NT2/D1 (cell line): Measurements from ENCODE around the gene USH1C.

ENCODE experiments used
- DNase-seq: peaks from one replicate; pipeline ENCODE4 v3.0.0-alpha.2; 2011; ENCODE audit warnings: low read depth, low spot score
- H3K27me3 ChIP-seq: 2 replicates; pipeline ENCODE4 v1.6.0; 2011; ENCODE audit warnings: mild to moderate bottlenecking; ENCODE audit not compliant: insufficient read length, insufficient read depth
- H3K36me3 ChIP-seq: 2 replicates; pipeline ENCODE4 v1.6.1; 2011; ENCODE audit warnings: mild to moderate bottlenecking, low read length, mixed read lengths; ENCODE audit not compliant: insufficient read depth, insufficient read length
- H3K4me1 ChIP-seq: 2 replicates; pipeline ENCODE4 v1.5.1; 2011; ENCODE audit not compliant: insufficient read depth, insufficient read length
- H3K4me3 ChIP-seq: 2 replicates; pipeline ENCODE4 v1.5.1; 2011; ENCODE audit warnings: low read depth; ENCODE audit not compliant: insufficient read length
- H3K9ac ChIP-seq: 2 replicates; pipeline ENCODE4 v1.6.0; 2011; ENCODE audit warnings: low read depth; ENCODE audit not compliant: insufficient read length
- H3K9me3 ChIP-seq: 2 replicates; pipeline ENCODE4 v1.5.1; 2011; ENCODE audit warnings: mild to moderate bottlenecking, low read length; ENCODE audit not compliant: insufficient read depth
- SUZ12 ChIP-seq: IDR thresholded peaks from 2 replicates; pipeline ENCODE4 v1.6.1; 2011; ENCODE audit not compliant: insufficient read length, insufficient read depth; ENCODE audit errors: extremely low read depth
- YY1 ChIP-seq: IDR thresholded peaks from 2 replicates; pipeline ENCODE4 v1.6.1; 2011; ENCODE audit not compliant: insufficient read length, insufficient read depth
- ZNF274 ChIP-seq: IDR thresholded peaks from 2 replicates; pipeline ENCODE4 v1.6.1; 2011; ENCODE audit warnings: mild to moderate bottlenecking, low read depth, low read length

Gene USH1C

GRCh38 chr11:17544181-17544622 lies at the start of gene USH1C:
USH1C (minus strand) TSS chr11:17544416; CDS start chr11:17544307, 109 bp downstream.
- DNase-seq = no peak
- TF ChIP-seq YY1 (no peak), SUZ12 (no peak), ZNF274 (no peak)
- H3K36me3 ChIP-seq = no peaks in the 10 kb centered on the region
- peaks cover 20% of the 10 kb centered on the region for H3K4me1 ChIP-seq
- peak within 1 kb of the TSS; percentile 58 for H3K4me3 ChIP-seq
- H3K9me3 ChIP-seq = no peaks in the 10 kb centered on the region
- H3K27me3 ChIP-seq = peaks cover 18% of the 10 kb centered on the region
- H3K9ac ChIP-seq = peak within 1 kb of the TSS; percentile 76

GRCh38 chr11:17593466-17594245 lies 49.4 kb upstream of the USH1C start:
- Histone ChIP-seq H3K27me3 (peaks cover 27% of the 10 kb centered on the region), H3K9me3 (peaks cover 15% of the 10 kb centered on the region; the same call in 1 of the 2 replicates), H3K9ac (no peak overlapping the region), H3K4me1 (no peaks in the 10 kb centered on the region), H3K4me3 (no peak overlapping the region), H3K36me3 (no peaks in the 10 kb centered on the region)
- no peak for DNase-seq
- TF ChIP-seq ZNF274 = no peak

GRCh38 chr11:17591293-17591692 lies 47.1 kb upstream of the USH1C start:
- no peak for DNase-seq
- Histone ChIP-seq H3K4me3 (no peak overlapping the region), H3K36me3 (no peaks in the 10 kb centered on the region), H3K4me1 (no peaks in the 10 kb centered on the region), H3K9me3 (peaks cover 15% of the 10 kb centered on the region; the same call in 1 of the 2 replicates), H3K27me3 (peaks cover 24% of the 10 kb centered on the region), H3K9ac (no peak overlapping the region)
- TF ChIP-seq ZNF274 (no peak), YY1 (no peak), SUZ12 (no peak)

DNA sequence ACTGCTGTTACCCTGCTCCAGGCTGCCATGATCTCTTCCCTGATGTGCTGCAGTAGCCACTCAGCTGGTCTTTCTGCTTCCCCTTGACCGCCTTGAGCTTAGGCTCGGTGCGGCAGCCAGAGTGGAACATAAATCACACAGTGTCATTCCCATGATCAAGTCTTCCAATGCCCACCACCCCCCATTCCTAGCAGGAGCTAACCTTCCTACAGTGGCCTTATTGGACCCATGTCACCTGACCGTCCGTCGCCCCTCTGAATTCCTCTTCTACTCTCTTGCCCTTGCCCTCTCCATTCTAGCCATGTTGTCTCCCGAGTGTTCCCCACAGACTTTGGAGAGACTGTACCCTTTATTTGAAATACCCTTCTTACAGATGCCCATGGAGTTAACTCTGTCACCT lies 46.2 kb upstream of the USH1C start:
- Histone ChIP-seq H3K4me1 (no peaks in the 10 kb centered on the region), H3K9ac (no peak overlapping the region), H3K27me3 (peaks cover 23% of the 10 kb centered on the region), H3K4me3 (no peak overlapping the region), H3K36me3 (no peaks in the 10 kb centered on the region), H3K9me3 (peaks cover 15% of the 10 kb centered on the region; the same call in 1 of the 2 replicates)
- DNase-seq = no peak
- no peak for TF ChIP-seq ZNF274
- TF ChIP-seq SUZ12 = no peak
- TF ChIP-seq YY1 = no peak

GRCh38 chr11:17588721-17589120 lies 44.5 kb upstream of the USH1C start:
- H3K4me1 ChIP-seq = no peaks in the 10 kb centered on the region
- H3K36me3 ChIP-seq = no peaks in the 10 kb centered on the region
- peaks cover 8% of the 10 kb centered on the region; the same call in 1 of the 2 replicates for H3K9me3 ChIP-seq
- peaks cover 23% of the 10 kb centered on the region for H3K27me3 ChIP-seq
- no peak for DNase-seq
- H3K4me3 ChIP-seq = no peak overlapping the region
- TF ChIP-seq SUZ12 (no peak), ZNF274 (no peak), YY1 (no peak)
- H3K9ac ChIP-seq = no peak overlapping the region

GRCh38 chr11:17588166-17588565 lies 44.0 kb upstream of the USH1C start:
- H3K4me3 ChIP-seq = no peak overlapping the region
- no peak overlapping the region for H3K9ac ChIP-seq
- peaks cover 23% of the 10 kb centered on the region for H3K27me3 ChIP-seq
- no peak for TF ChIP-seq ZNF274
- TF ChIP-seq YY1 = no peak
- TF ChIP-seq SUZ12 = no peak
- peaks cover 3% of the 10 kb centered on the region; the same call in 1 of the 2 replicates for H3K9me3 ChIP-seq
- DNase-seq = no peak
- no peaks in the 10 kb centered on the region for H3K4me1 ChIP-seq
- no peaks in the 10 kb centered on the region for H3K36me3 ChIP-seq

GRCh38 chr11:17585911-17586695 lies 41.9 kb upstream of the USH1C start:
- Histone ChIP-seq H3K4me3 (no peak overlapping the region), H3K9ac (no peak overlapping the region), H3K9me3 (no peaks in the 10 kb centered on the region; the same call in 1 of the 2 replicates), H3K27me3 (peaks cover 23% of the 10 kb centered on the region), H3K36me3 (no peaks in the 10 kb centered on the region), H3K4me1 (no peaks in the 10 kb centered on the region)
- DNase-seq = no peak
- TF ChIP-seq SUZ12 (no peak), ZNF274 (no peak), YY1 (no peak)
